Measurements from ENCODE around the gene TIGD1.

DNA sequence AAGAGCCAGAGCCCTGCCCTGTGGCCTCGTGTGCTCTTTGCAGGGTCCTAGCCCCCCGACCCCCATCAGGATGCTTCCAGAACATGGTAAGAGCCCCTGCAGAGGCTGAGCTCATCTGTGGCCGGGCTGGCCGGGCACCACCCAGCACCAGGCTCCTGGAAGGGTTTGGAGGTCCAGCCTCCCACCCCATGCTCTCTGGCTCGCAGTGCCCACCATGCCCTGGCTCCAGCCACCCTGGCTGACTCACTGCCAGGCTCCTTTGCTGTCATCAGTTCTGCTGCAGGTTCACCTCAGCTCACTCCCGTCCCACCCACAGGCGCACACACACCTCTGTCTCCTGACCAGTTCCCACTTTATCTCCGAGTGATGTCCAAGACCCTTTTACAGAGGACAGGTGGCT, 37.7 kb upstream of the TIGD1 start:
- TF ChIP-seq, protein P1, sequence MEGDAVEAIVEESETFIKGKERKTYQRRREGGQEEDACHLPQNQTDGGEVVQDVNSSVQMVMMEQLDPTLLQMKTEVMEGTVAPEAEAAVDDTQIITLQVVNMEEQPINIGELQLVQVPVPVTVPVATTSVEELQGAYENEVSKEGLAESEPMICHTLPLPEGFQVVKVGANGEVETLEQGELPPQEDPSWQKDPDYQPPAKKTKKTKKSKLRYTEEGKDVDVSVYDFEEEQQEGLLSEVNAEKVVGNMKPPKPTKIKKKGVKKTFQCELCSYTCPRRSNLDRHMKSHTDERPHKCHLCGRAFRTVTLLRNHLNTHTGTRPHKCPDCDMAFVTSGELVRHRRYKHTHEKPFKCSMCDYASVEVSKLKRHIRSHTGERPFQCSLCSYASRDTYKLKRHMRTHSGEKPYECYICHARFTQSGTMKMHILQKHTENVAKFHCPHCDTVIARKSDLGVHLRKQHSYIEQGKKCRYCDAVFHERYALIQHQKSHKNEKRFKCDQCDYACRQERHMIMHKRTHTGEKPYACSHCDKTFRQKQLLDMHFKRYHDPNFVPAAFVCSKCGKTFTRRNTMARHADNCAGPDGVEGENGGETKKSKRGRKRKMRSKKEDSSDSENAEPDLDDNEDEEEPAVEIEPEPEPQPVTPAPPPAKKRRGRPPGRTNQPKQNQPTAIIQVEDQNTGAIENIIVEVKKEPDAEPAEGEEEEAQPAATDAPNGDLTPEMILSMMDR (IDR thresholded peaks at IDR 0.05) = no peak
- TF ChIP-seq POLR2A (IDR thresholded peaks at IDR 0.05) = no peak
